Measurements from ENCODE around the gene TRIML1. TPM values are rescaled to one million over a fixed set of nuclear protein-coding genes. Genes with fewer than 3 reads are reported as not detected.

Gene TRIML1
- total and polyA plus RNA-seq, 2 of the 8 experiments (the other 6 are each of a cell fraction or from before 2014, with no cell fraction given): not detected

- H3K27ac ChIP-seq (ENCODE audit: low read depth, low read length): no peak overlapping the region
- no peaks in the 10 kb centered on the region for H3K4me1 ChIP-seq (replicated peaks in 1 of 4; ENCODE audit: control insufficient read depth in 3 of 4, insufficient read depth in 4 of 4, low read length in 3 of 4)
- H3K9ac ChIP-seq (replicated peaks in 1 of 4; ENCODE audit: extremely low read depth in 1 of 4, low read depth in 3 of 4, low read length in 3 of 4): no peak overlapping the region
- no peak overlapping the region for H4K91ac ChIP-seq (replicated peaks; ENCODE audit: insufficient read length, low read length)
- H2AK5ac ChIP-seq (ENCODE audit: low read depth, low read length): no peak overlapping the region
- H4K8ac ChIP-seq (ENCODE audit: extremely low read depth, insufficient read depth, low read length): no peak overlapping the region
- H3K79me2 ChIP-seq (ENCODE audit: control insufficient read depth in 1 of 2, insufficient read depth in 2 of 2, low read length in 2 of 2): no peaks in the 10 kb centered on the region
- no peak for FAIRE-seq
- no peaks in the 10 kb centered on the region for H3K79me1 ChIP-seq (ENCODE audit: low read depth, low read length)
- no peak overlapping the region for H4K5ac ChIP-seq (ENCODE audit: insufficient read length, low read depth, low read length)
- H3K4me2 ChIP-seq (ENCODE audit: insufficient read depth in 1 of 2, low read depth in 2 of 2, low read length in 2 of 2): no peak overlapping the region
- no peak overlapping the region for H3K56ac ChIP-seq (replicated peaks; ENCODE audit: insufficient read length, low read depth, low read length)
- no peaks in the 10 kb centered on the region for H4K20me1 ChIP-seq (replicated peaks in 1 of 2; ENCODE audit: control insufficient read depth in 1 of 2, insufficient read depth in 2 of 2, low read length in 2 of 2)
- H2BK5ac ChIP-seq (ENCODE audit: low read depth, low read length): no peak overlapping the region
- H2AFZ ChIP-seq (ENCODE audit: low read length): no peak overlapping the region
- ChIA-PET POLR2A (ENCODE audit: partially characterized antibody) (no interaction called here), CTCF (ENCODE audit: partially characterized antibody) (interaction anchor here (0.6 to 0.9 kb wide), 3 partner anchors 51 to 105 kb away, joined by 3 read pairs; no protein-coding TSS in a partner anchor)
- H3K9me3 ChIP-seq (ENCODE audit: insufficient read depth in 2 of 2, low read depth in 1 of 2, low read length in 1 of 2): no peaks in the 10 kb centered on the region
- DNase-seq (ENCODE audit: low read depth in 1 of 2, low spot score in 2 of 2): peak in 1 of 2 experiments; percentile 28
- 81% methylated on average over 6 of the region's 6 CpGs; no CpG with 5 or more reads in 1 of the 2 experiments for WGBS, 2 experiments (ENCODE audit: extremely low coverage in 1 of 2, insufficient coverage in 1 of 2, insufficient read length in 1 of 2, insufficient replicate concordance in 2 of 2, low coverage in 1 of 2, low lambda C conversion rate in 2 of 2, missing lambda C conversion rate in 1 of 2)
- H3K14ac ChIP-seq (ENCODE audit: insufficient read length): no peak overlapping the region
- H2BK20ac ChIP-seq (ENCODE audit: low read length): no peak overlapping the region
- no peak overlapping the region for H2BK15ac ChIP-seq (ENCODE audit: low read length)
- no peaks in the 10 kb centered on the region for H3K27me3 ChIP-seq (replicated peaks in 1 of 4; ENCODE audit: control insufficient read depth in 3 of 4, extremely low read depth in 1 of 4, insufficient read depth in 3 of 4, low read length in 3 of 4)
- H3K23ac ChIP-seq (ENCODE audit: insufficient read length): no peak overlapping the region
- no peaks in the 10 kb centered on the region for H3K23me2 ChIP-seq (ENCODE audit: low read depth, low read length)
- H3K4me3 ChIP-seq (ENCODE audit: extremely low read depth in 1 of 4, insufficient read depth in 2 of 4, low read depth in 3 of 4, low read length in 4 of 4): no peak overlapping the region
- no peak overlapping the region for H3K18ac ChIP-seq (ENCODE audit: extremely low read depth, low read length)
- no peaks in the 10 kb centered on the region for H3K36me3 ChIP-seq (ENCODE audit: control insufficient read depth in 2 of 4, insufficient read depth in 4 of 4, low read length in 3 of 4)
- H2BK12ac ChIP-seq (ENCODE audit: low read depth, low read length): no peak overlapping the region
- no peak overlapping the region for H3K4ac ChIP-seq (replicated peaks; ENCODE audit: insufficient read length, low read depth, low read length)
- no peak overlapping the region for H2BK120ac ChIP-seq (replicated peaks; ENCODE audit: low read depth, low read length)
- no peak for TF ChIP-seq GTF2F1 (IDR thresholded peaks at IDR 0.05; ENCODE audit: borderline replicate concordance, low read depth, low read length)
- no peak for TF ChIP-seq CEBPB (IDR thresholded peaks at IDR 0.05; ENCODE audit: low read depth, low read length)
- TF ChIP-seq BCL11A (IDR thresholded peaks at IDR 0.05; ENCODE audit: low read depth in 2 of 2, low read length in 2 of 2): no peak
- no peak for TF ChIP-seq HDAC6 (IDR thresholded peaks at IDR 0.05; ENCODE audit: low read depth, low read length)
- TF ChIP-seq CTBP2 (IDR thresholded peaks at IDR 0.05; ENCODE audit: borderline replicate concordance, insufficient read depth, insufficient read length, low read length): no peak
- no peak for TF ChIP-seq EZH2 (IDR thresholded peaks at IDR 0.05; ENCODE audit: low read depth, low read length, severe bottlenecking)
- TF ChIP-seq SAP30 (IDR thresholded peaks at IDR 0.05; ENCODE audit: insufficient read depth, insufficient replicate concordance, low read length): no peak
- TF ChIP-seq TCF12 (IDR thresholded peaks at IDR 0.05; ENCODE audit: low read depth, low read length): no peak
- no peak for TF ChIP-seq GABPA (IDR thresholded peaks at IDR 0.05; ENCODE audit: borderline replicate concordance, insufficient read depth, low read length)
- no peak for TF ChIP-seq CREB1 (IDR thresholded peaks at IDR 0.05)
- no peak for TF ChIP-seq FOSL1 (IDR thresholded peaks at IDR 0.05; ENCODE audit: insufficient read depth, low read depth, low read length)
- no peak for TF ChIP-seq POLR2A (IDR thresholded peaks at IDR 0.05; ENCODE audit: control extremely low read depth in 1 of 2, low read depth in 2 of 2, low read length in 2 of 2)
- no peak for TF ChIP-seq SIX5 (IDR thresholded peaks at IDR 0.05; ENCODE audit: low read depth, low read length)
Observed at GRCh38 chr4:188162698-188163097, 23.5 kb downstream of the TRIML1 start.

All from H1 (cell line).